HG02763 (cell line): ENCODE data around the gene NRSN2.
"Not testable (repeated sequence)": the region's sequence is repeated elsewhere in the genome, so short reads cannot be mapped to it uniquely, and the experiment has no call there.

ENCODE experiments used
- ATAC-seq: cut with Tn5 transposase; IDR thresholded peaks from one replicate; pipeline ENCODE4 v1.9.1; 2021; ENCODE audit warnings: mild to moderate bottlenecking, moderate library complexity; ENCODE audit not compliant: unreplicated experiment

Gene NRSN2

GRCh38 chr20:353166-353565 lies 6.3 kb downstream of the NRSN2 start:
- no peak for ATAC-seq

- ATAC-seq = peak; percentile 83
These were observed 7.5 kb downstream of the NRSN2 start for GRCh38 chr20:354298-354977.

GRCh38 chr20:356154-356553 lies 9.2 kb downstream of the NRSN2 start:
- ATAC-seq = not testable (repeated sequence)

- ATAC-seq = no peak
These were observed 9.8 kb downstream of the NRSN2 start for GRCh38 chr20:356745-357144.

GRCh38 chr20:358891-359555 lies 12.1 kb downstream of the NRSN2 start:
- no peak for ATAC-seq

- ATAC-seq = no peak
These were observed 14.7 kb downstream of the NRSN2 start for GRCh38 chr20:361561-361960.

GRCh38 chr20:362271-363254 lies 15.7 kb downstream of the NRSN2 start:
- no peak for ATAC-seq

GRCh38 chr20:363319-364078 lies 16.6 kb downstream of the NRSN2 start:
- no peak for ATAC-seq

- ATAC-seq = no peak
These were observed 18.2 kb downstream of the NRSN2 start for GRCh38 chr20:364905-365794.

GRCh38 chr20:366041-366718 lies 19.3 kb downstream of the NRSN2 start:
- no peak for ATAC-seq

GRCh38 chr20:366719-367485 lies 20.0 kb downstream of the NRSN2 start:
- no peak for ATAC-seq

- ATAC-seq = no peak
These were observed 20.6 kb downstream of the NRSN2 start for GRCh38 chr20:367486-367887.

GRCh38 chr20:368915-369314 lies 22.0 kb downstream of the NRSN2 start:
- ATAC-seq = no peak

GRCh38 chr20:370151-370600 lies 23.3 kb downstream of the NRSN2 start:
- ATAC-seq = no peak

GRCh38 chr20:370977-371754 lies 24.3 kb downstream of the NRSN2 start:
- no peak for ATAC-seq

- no peak for ATAC-seq
These were observed 25.0 kb downstream of the NRSN2 start for GRCh38 chr20:371755-372542.
